Fibroblast of lung (primary cell): ENCODE results near the gene ADCK2. TPM values are rescaled to one million over a fixed set of nuclear protein-coding genes. Genes with fewer than 3 reads are reported as not detected.
"Not testable (repeated sequence)": the region's sequence is repeated elsewhere in the genome, so short reads cannot be mapped to it uniquely, and the experiment has no call there.

ENCODE experiments used
- DNase-seq, 2 donors: peaks; one replicate each; pipeline versions ENCODE4 v3.0.0 to v3.0.0-alpha.2; 2010; ENCODE audit warnings: low read depth in 2 of 2
- H2AFZ ChIP-seq: 2 replicates; pipeline ENCODE4 v1.5.1; 2012; ENCODE audit warnings: low read length, control low read depth, inconsistent platforms
- H3K27ac ChIP-seq: 2 replicates; pipeline ENCODE4 v1.5.1; 2011; ENCODE audit warnings: low read length, control low read depth; ENCODE audit not compliant: insufficient read depth
- H3K27me3 ChIP-seq: 2 replicates; pipeline ENCODE4 v1.5.1; 2011; ENCODE audit warnings: mild to moderate bottlenecking, low read length; ENCODE audit not compliant: control insufficient read depth, insufficient read depth
- H3K36me3 ChIP-seq: 2 replicates; pipeline ENCODE4 v1.5.1; 2011; ENCODE audit warnings: low read length; ENCODE audit not compliant: control insufficient read depth, insufficient read depth
- H3K4me1 ChIP-seq: 2 replicates; pipeline ENCODE4 v1.5.1; 2011; ENCODE audit warnings: low read length; ENCODE audit not compliant: control insufficient read depth, insufficient read depth; ENCODE audit errors: extremely low read depth
- H3K4me2 ChIP-seq: 2 replicates; pipeline ENCODE4 v1.5.1; 2011; ENCODE audit warnings: low read length, control low read depth; ENCODE audit not compliant: insufficient read depth; ENCODE audit errors: extremely low read depth
- H3K4me3 ChIP-seq, 4 experiments: fragments of 200-600 bp in 1 of 4; sonication (generic) in 1 of 4; replicated peaks in 1 of 4; 2 replicates each; pipeline ENCODE4 v1.5.1; 2011 to 2016; ENCODE audit warnings: low read length in 4 of 4, low read depth in 3 of 4, mild to moderate bottlenecking in 3 of 4, control low read depth in 2 of 4, inconsistent platforms in 1 of 4, mixed read lengths in 1 of 4; ENCODE audit not compliant: insufficient read depth in 1 of 4; ENCODE audit errors: control extremely low read depth in 1 of 4
- H3K79me2 ChIP-seq: 2 replicates; pipeline ENCODE4 v1.5.1; 2012; ENCODE audit warnings: mild to moderate bottlenecking, low read length, inconsistent platforms; ENCODE audit not compliant: control insufficient read depth, insufficient read depth
- H3K9ac ChIP-seq: 2 replicates; pipeline ENCODE4 v1.5.1; 2011; ENCODE audit warnings: mild to moderate bottlenecking, low read length, control low read depth; ENCODE audit not compliant: insufficient read depth
- H3K9me3 ChIP-seq: 2 replicates; pipeline ENCODE4 v1.5.1; 2012; ENCODE audit warnings: low read depth, low read length; ENCODE audit not compliant: control insufficient read depth, insufficient read depth
- H4K20me1 ChIP-seq: 2 replicates; pipeline ENCODE4 v1.5.1; 2011; ENCODE audit warnings: low read length; ENCODE audit not compliant: control insufficient read depth, insufficient read depth; ENCODE audit errors: extremely low read depth
- EZH2 ChIP-seq: IDR thresholded peaks from 2 replicates; pipeline ENCODE4 v1.5.1; 2012; ENCODE audit warnings: low read length, control low read depth, mild to moderate bottlenecking; ENCODE audit errors: missing control alignments
- polyA plus RNA-seq, 2 donors: library from polyadenylated mRNA; depleted of rRNA in 1 of 2; stranded (reverse) in 1 of 2; unstranded in 1 of 2; fragments of >200 nt; gene quantifications; 2 replicates each; pipeline ENCODE4 v1.2.1, GENCODE V29; 2011 to 2012; ENCODE audit warnings: missing spikeins in 1 of 2
- total RNA-seq: library from RNA; depleted of rRNA; stranded (reverse); fragments of >200 nt; gene quantifications from 2 replicates; pipeline ENCODE4 v1.2.1, GENCODE V29; 2014
- TF ChIP-seq, protein P1 (sequence below), 2 donors: IDR thresholded peaks in 1 of 2; conservative IDR thresholded peaks in 1 of 2; 1 replicate in 1 of 2; 2 replicates in 1 of 2; pipeline ENCODE4 v1.5.1; 2011 to 2012; ENCODE audit warnings: low read length in 2 of 2, control low read depth in 1 of 2, inconsistent platforms in 1 of 2, low read depth in 1 of 2, mild to moderate bottlenecking in 1 of 2

ADCK2 gene
- total and polyA plus RNA-seq, 2 donors (not counting 1 experiment from before 2014, with no cell fraction given), result 7.1 to 37.5 TPM

- Histone ChIP-seq H3K27ac (no peak overlapping the region), H3K79me2 (no peaks in the 10 kb centered on the region), H3K27me3 (peaks cover 2% of the 10 kb centered on the region), H3K4me1 (no peaks in the 10 kb centered on the region), H2AFZ (no peak overlapping the region), H3K36me3 (no peaks in the 10 kb centered on the region), H4K20me1 (no peaks in the 10 kb centered on the region), H3K4me2 (no peak overlapping the region), H3K9me3 (no peaks in the 10 kb centered on the region), H3K9ac (no peak overlapping the region), H3K4me3 (no peak overlapping the region)
- TF ChIP-seq EZH2, result no peak
- TF ChIP-seq, protein P1, sequence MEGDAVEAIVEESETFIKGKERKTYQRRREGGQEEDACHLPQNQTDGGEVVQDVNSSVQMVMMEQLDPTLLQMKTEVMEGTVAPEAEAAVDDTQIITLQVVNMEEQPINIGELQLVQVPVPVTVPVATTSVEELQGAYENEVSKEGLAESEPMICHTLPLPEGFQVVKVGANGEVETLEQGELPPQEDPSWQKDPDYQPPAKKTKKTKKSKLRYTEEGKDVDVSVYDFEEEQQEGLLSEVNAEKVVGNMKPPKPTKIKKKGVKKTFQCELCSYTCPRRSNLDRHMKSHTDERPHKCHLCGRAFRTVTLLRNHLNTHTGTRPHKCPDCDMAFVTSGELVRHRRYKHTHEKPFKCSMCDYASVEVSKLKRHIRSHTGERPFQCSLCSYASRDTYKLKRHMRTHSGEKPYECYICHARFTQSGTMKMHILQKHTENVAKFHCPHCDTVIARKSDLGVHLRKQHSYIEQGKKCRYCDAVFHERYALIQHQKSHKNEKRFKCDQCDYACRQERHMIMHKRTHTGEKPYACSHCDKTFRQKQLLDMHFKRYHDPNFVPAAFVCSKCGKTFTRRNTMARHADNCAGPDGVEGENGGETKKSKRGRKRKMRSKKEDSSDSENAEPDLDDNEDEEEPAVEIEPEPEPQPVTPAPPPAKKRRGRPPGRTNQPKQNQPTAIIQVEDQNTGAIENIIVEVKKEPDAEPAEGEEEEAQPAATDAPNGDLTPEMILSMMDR (conservative IDR thresholded peaks at IDR 0.05 in 1 of 2, IDR thresholded peaks at IDR 0.05 in 1 of 2; ENCODE audit: low read depth in 1 of 2, low read length in 2 of 2), result no peak
- DNase-seq, result no peak
These were observed 5.3 kb upstream of the ADCK2 start for GRCh38 chr7:140667476-140667875.

GRCh38 chr7:140668641-140669040 is 4.1 kb upstream of the ADCK2 start:
- Histone ChIP-seq H3K4me3 (no peak overlapping the region), H2AFZ (no peak overlapping the region), H3K27ac (no peak overlapping the region), H3K36me3 (no peaks in the 10 kb centered on the region), H3K79me2 (no peaks in the 10 kb centered on the region), H3K9me3 (no peaks in the 10 kb centered on the region), H3K4me1 (no peaks in the 10 kb centered on the region), H3K9ac (no peak overlapping the region), H3K4me2 (no peak overlapping the region), H4K20me1 (no peaks in the 10 kb centered on the region), H3K27me3 (peaks cover 2% of the 10 kb centered on the region)
- no peak for DNase-seq
- TF ChIP-seq, protein P1 (conservative IDR thresholded peaks at IDR 0.05 in 1 of 2, IDR thresholded peaks at IDR 0.05 in 1 of 2; ENCODE audit: low read depth in 1 of 2, low read length in 2 of 2), result no peak
- no peak for TF ChIP-seq EZH2

GRCh38 chr7:140669352-140669751 is 3.4 kb upstream of the ADCK2 start:
- no peaks in the 10 kb centered on the region for H3K36me3 ChIP-seq
- H3K4me2 ChIP-seq, result no peak overlapping the region
- no peaks in the 10 kb centered on the region for H3K79me2 ChIP-seq
- no peak for TF ChIP-seq EZH2
- TF ChIP-seq, protein P1 (conservative IDR thresholded peaks at IDR 0.05 in 1 of 2, IDR thresholded peaks at IDR 0.05 in 1 of 2; ENCODE audit: low read depth in 1 of 2, low read length in 2 of 2), result no peak
- peaks cover 2% of the 10 kb centered on the region for H3K27me3 ChIP-seq
- no peak overlapping the region for H3K9ac ChIP-seq
- no peaks in the 10 kb centered on the region for H3K4me1 ChIP-seq
- H3K27ac ChIP-seq, result no peak overlapping the region
- DNase-seq, result no peak
- H2AFZ ChIP-seq, result no peak overlapping the region
- H3K4me3 ChIP-seq, result no peak overlapping the region
- no peaks in the 10 kb centered on the region for H4K20me1 ChIP-seq
- H3K9me3 ChIP-seq, result no peaks in the 10 kb centered on the region

DNA sequence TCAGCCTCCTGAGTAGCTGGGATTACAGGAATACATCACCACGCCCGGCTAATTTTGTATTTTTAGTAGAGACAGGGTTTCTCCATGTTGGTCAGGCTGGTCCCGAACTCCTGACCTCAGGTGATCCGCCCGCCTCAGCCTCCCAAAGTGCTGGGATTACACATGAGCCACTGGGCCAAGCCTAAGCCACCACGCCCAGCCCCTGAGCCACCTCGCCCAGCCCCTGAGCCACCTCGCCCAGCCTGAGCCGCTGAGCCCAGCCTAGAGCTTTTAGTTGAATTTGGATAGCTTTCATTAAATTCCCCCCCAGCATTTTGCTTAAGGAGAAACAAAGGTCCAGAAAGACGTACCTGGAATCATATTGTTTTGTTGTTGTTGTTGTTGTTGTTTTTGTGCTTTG is 2.9 kb upstream of the ADCK2 start:
- not testable (repeated sequence) for DNase-seq

More for the DNA sequence above, 2.9 kb upstream of the ADCK2 start:
- H3K9me3 ChIP-seq, H4K20me1 ChIP-seq, H2AFZ ChIP-seq, H3K27me3 ChIP-seq, H3K27ac ChIP-seq, H3K79me2 ChIP-seq, H3K4me3 ChIP-seq, H3K9ac ChIP-seq, H3K4me1 ChIP-seq, H3K36me3 ChIP-seq, H3K4me2 ChIP-seq: not testable (repeated sequence)
